Raji (cell line): ENCODE results near the gene MMP26.

ENCODE experiments used
- POLR2A ChIP-seq: IDR thresholded peaks from 2 replicates; pipeline ENCODE4 v1.6.1; 2011; ENCODE audit warnings: low read depth, low read length, control low read depth; ENCODE audit not compliant: insufficient read depth

MMP26 gene

DNA sequence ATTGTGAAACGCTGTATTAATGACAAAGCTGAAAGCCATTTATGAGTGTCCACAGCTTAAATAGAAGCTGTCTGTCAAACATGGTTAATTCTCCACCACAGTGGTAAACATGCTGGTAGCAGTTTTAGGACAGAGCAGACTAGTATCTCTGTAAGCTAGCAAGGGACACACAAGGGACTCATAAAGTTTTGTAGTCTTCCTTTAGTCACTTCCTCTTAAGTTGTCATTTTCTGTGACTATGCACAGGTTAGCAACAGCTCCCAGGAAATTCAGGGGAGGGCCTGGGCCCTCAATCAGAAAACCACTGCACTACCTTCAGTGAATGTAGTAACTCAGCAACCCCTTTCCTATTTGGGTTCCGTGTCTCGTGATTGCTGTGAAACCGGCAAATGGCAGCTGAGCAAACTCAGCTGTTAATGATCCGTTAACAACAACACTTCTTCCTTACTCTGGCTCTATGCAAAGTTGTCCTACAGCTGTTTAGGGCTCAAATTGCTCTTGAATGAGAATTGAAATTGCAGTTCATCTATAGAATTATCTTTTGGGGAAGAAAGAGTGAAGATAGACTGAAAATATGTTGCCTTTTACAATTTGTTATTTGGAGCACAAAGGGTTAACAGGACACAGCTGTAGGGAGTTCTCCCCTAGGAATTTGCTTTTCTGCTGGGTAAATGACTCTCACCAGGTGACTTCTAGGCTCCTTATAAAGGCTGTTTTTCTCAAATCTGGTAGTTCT, at the start of gene MMP26:
Gene MMP26 (plus strand): TSS at position 731 of the 736 bp plus-strand sequence.
- no peak for TF ChIP-seq POLR2A

DNA sequence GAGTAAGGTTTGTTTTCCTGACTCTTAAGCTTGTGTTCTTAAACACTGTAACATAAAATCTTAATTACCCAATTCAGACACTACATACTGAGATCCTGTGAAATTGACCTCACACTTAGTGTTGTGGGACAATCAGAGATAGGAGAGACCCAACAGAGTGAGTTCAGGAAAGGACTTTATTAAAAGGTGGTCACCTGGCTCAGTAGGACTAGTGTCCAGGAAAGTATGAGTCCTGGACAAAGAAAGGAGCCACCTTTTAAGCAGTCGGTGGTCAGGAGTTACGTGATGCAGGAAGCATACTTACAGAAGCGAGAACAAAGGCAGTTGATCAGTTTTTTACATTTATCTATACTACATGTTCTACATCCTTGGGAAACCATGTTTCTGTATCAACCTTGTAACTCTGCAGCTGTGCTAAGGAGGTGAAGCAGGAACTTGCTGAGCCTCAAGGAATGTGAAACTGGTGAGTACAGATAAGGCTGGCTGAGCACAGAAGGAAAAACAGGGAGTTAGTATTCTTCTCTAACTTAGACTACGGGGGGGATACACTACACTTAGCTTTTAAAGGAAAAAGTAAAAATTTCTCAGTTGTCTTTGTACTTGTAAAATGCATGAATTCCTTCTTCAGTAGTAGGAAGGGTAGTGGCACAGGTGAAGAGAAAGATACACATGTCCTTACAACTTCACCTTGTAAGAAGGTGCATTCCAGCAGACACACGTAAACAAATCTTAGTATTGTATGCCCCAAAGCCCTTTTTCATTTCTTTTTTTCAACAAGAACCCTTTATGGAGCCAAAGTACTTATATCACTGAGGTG, 45.7 kb upstream of the MMP26 start:
- no peak for TF ChIP-seq POLR2A

DNA sequence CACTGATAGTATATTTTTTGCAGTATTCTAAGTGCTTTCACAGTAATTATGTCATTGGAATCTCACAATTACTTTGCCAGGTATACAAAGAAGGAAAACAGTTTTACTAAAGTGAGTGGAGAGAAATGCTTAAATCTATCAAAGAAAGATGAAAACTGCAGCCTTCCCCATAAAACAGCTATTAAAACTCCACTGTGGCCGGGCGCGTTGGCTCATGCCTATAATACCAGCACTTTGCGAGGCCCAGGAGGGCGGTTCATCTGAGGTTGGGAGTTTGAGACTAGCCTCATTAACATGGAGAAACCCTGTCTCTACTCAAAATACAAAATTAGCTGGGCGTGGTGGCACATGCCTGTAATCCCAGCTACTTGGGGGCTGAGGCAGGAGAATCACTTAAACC, 41.7 kb upstream of the MMP26 start:
- no peak for TF ChIP-seq POLR2A

DNA sequence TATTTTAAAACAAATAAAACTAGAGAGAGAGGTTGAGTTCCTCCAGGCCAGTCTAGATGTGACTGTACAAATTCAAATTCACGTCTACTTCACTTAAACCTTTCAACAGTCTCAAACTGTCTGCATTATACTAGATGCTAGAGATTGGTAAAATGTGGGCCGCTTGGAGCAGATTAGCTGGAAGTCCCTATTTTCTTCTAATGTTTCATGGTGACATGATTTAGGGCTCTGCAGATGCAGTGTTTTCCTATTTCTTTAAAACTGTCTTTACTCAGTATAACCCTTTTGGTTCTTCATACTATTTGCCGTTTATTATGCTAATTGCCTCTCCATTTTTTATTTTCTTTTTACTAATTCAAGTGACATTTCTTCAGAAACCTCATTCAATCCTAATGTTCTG, 40.4 kb upstream of the MMP26 start:
- TF ChIP-seq POLR2A = no peak

DNA sequence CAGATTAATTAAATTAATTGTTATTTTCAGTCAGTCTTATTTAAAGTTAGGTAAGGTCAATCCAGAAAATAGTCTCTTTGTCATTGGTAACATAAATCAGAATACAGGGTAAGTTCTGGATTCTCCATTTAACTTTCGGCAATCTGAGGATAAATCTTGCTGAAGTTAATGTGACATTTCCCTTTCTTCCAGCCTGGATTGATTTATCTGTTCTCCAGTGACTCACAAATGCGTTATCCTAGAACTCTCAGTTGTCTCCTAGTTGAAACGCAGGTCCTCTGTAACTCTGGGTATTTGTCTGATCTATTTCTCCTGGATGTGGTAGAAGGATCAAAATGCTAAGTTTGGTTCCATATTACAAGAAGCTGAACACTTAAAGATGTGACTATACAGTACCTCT, 39.8 kb upstream of the MMP26 start:
- no peak for TF ChIP-seq POLR2A

DNA sequence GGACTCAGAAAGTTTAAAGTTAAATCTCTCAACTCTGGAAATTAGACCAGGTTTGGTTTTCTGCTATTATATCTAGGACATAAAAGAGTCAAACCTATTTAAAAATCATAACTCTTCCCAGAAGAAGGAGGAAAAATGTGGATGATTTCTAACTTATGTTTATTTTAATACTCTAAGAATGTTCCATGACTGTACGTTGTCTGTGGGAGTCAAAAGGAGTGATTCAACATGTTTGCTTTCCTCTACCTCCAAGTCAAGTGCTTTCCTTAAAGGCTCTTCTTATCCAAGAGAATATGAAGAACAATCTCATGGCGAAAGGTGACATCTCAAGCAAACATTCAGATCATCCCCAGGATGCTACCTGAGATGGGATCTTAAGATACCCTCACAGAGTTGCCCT, 39.2 kb upstream of the MMP26 start:
- TF ChIP-seq POLR2A = no peak

DNA sequence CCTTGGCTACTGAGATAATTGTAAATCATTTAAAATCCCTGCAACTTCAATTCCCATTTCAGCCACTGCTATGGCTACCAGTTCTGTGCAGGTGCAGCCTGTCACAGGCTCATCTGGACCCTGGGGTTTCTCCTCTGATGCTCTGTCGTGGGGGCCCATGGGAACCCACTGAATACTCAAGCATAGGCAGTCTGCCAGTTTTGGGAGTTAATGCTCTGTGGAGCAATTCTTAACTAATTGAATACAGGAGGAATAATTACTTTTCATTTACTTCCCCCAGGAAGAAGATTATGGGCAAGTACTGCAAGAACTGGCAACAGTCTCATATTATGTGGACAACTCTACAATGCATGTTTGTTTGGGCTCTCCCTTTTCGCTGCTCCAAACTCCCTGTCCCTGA, 32.8 kb upstream of the MMP26 start:
- no peak for TF ChIP-seq POLR2A

DNA sequence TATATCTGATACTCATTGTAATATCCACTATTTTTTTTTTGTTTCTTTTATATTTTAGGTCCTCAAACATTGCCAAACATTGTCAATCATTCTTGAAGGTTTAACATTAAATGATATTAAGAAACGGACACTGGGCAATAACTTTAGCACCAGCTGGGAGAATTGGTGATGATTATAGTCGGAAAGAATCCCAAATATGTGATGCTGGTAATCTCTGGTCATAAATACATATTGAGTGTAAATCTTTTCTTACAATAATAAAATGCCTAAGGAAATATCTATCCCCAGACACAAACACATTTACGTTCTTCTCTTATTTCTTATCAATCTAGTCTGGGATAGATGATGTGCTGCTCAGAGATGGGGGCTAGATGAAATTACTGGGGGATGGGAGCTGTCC, 32.1 kb upstream of the MMP26 start:
- TF ChIP-seq POLR2A = no peak

DNA sequence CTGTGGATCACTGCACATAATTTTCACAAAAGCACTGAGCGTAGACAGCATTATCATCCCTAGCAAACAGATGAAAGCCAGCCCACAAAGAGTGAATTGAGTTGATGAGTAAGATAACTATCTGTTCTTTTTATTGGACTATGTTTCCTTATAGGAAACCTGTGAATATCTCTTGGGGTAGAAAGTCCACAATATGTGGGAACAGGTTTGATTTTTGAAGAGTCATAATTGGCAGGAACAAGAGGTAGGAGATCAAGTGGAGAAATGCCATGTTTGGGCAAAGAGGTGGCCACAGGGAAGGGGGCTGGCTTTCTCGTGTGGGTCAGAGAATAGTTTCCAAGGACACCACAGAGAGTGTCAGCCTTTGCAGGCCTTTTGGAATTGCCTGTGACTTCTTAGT, 30.8 kb upstream of the MMP26 start:
- TF ChIP-seq POLR2A = no peak

DNA sequence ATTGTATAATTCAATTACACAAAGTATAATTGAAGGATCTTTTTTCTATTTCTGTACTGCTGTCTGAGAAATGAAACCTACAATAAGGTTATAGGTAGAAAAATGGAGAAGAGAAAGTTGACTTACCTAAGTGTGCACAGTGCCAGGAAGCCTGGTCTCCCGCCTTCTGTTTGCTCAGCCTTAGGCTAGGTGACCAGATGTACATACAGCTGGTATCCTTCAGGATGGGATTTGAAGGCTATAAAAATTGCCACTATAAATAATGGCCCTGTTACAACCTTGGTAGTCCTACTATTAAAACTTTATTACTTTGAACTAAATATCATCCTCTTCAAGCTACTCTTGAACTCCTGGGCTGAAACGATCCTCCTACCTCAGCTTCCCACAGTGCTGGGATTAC, 26.6 kb upstream of the MMP26 start:
- TF ChIP-seq POLR2A = no peak

DNA sequence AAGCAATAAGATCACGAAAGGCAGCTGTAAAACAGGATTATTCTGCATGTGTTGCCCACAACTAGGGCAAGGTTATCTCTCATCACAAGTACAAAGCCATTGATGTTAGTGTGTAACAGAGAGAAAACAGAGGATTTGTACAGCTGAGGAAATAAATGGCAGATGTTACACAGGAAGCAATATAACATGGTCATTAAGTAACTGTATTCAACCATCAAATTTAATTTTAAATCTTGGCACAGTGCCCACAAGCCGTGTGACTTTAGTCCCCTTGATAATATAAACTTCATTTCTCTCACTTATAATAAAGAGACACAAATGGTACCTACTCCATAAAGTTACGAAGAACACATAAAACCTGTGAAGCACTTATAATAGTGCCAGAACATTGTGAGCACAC, 24.2 kb upstream of the MMP26 start:
- TF ChIP-seq POLR2A = no peak

DNA sequence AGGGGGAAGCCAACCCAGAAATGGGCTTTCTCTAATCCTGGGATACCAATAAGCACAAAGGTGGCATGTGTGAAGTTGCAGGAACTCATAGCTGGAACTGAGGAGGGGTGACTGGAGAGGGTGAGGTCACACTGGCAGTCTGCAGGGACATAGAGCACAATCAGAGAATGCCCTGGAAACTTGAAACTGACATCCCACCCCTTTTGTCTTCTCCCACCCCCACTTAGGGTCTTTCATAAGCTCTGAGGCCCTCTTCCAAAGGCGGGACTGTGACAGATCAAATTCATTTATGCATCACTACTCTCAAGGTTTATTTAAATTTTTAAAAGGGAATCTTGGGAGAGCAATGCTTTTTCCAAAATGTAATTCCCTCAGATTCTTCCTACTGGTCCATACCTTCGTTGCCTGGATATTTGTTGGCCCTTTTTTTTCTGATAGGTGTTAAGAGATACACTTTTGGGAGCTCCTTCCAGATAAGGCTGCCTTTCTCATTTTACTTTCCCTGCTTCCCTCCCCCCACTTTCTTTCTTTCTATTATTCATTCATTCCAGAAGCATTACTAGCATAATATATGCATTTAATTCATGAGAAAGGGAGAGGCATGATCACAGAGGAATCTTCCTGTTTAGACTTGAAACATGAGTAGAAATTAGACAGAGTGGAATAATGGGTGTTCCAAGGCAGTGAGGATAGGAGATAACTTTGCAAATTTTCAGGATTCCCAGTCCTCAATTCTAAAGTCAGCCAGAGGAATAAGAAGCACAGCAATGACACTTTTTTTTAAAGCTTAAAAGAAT, 21.8 kb upstream of the MMP26 start:
- TF ChIP-seq POLR2A = no peak

DNA sequence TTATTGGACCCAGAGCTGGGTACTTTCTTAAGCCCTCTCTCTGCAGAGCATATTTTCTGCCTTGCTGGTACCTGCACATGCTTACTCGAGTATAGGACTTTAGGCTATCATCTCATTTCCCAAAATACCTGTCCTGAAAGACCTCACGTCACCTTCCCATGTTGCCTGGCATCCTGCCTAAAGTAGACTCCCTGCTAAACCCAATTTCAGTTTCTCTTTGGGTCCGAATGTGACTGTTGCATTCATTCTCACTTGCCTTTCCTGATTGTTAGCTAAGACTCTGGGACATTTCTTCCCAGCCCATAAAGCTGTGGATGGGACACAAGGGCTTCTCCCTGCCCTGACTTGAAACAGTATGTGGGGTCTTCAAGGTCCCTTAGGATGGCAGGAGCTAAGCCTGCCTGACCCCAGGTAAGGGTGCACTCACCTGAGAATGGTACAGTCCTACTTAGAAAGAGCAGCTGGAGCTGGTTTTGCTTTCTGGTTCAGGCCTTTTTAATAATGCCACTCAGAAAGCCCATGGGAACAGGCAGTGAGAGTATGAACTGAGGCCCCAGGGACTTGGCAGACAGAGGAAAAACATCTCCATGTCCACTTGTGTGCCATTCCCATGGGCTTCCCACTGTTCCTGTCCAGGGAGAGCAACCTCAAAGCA, 19.8 kb upstream of the MMP26 start:
- no peak for TF ChIP-seq POLR2A

DNA sequence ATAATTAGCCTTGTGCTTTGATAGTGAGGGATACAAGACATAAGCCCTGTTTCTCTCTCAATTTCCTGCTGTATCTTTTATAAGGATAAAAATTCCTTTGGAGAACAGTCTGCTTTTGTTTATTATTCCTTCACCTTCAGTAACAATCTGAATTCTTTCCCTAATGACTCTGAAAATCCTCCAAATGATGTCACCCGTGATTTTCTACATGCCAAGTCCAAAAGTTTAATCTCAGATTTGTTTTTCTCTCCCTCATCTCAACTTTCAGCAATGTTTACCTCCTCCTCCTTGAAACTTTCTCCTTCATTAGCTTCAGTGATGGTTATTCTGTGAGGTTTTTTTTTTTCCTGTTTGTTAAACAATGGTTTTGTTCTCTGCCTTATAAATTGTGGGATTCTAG, 9.1 kb upstream of the MMP26 start:
- no peak for TF ChIP-seq POLR2A

DNA sequence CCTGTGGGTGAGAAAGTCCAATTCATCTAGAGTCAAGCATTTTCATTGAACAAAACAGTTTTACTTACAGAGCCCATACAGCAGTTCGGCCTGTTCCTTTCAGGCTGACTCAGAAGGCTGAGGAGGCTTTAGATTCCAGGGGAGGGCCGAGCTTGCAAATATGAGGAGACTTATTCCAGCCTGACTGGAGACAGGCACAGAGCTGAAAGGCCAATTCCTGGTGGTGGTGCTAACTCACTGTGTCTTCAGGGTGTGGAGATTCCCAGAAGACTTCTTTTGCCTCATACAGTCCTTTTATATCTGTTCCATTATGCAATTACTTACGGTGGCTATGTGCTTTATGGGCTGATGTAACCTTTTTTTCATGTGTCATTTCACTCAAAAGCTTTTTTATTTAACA, 7.0 kb upstream of the MMP26 start, which contains the start of gene OR51E2:
Gene OR51E2 (minus strand): TSS at position 269 of the 400 bp plus-strand sequence. CDS start 15,142 bp downstream, outside the sequence.
- TF ChIP-seq POLR2A = no peak
